ENCODE results near the gene TEX52.

Gene TEX52

GRCh38 chr12:2803635-2804392 is 53.0 kb downstream of the TEX52 start:
- H3K9me3 ChIP-seq (replicated peaks; ENCODE audit: insufficient read depth, low read length), result no peaks in the 10 kb centered on the region
- no peaks in the 10 kb centered on the region for H3K9me2 ChIP-seq (replicated peaks; ENCODE audit: insufficient read depth, low read length)
- no peaks in the 10 kb centered on the region for H3K4me1 ChIP-seq (ENCODE audit: low read length)
- no peaks in the 10 kb centered on the region for H4K20me1 ChIP-seq (ENCODE audit: insufficient read depth, low read length)
- no peaks in the 10 kb centered on the region for H3K27me3 ChIP-seq (replicated peaks; ENCODE audit: insufficient read depth, low read length)
- no peak for DNase-seq
- peaks cover 6% of the 10 kb centered on the region; the same call in 1 of the 2 replicates for H3F3A ChIP-seq (ENCODE audit: insufficient read depth, low read length)
- H3K9ac ChIP-seq (ENCODE audit: low read length), result no peak overlapping the region
- no peak overlapping the region for H3K4me3 ChIP-seq (ENCODE audit: low read length)
- H3K27ac ChIP-seq (ENCODE audit: low read length), result no peak overlapping the region
- no peak overlapping the region for H3K4me2 ChIP-seq (ENCODE audit: low read depth, low read length)
- H2AFZ ChIP-seq (ENCODE audit: low read length), result no peak overlapping the region
- H3K36me3 ChIP-seq (replicated peaks; ENCODE audit: insufficient read depth, low read length), result peaks cover 17% of the 10 kb centered on the region
- no peak for TF ChIP-seq EZH2 (optimal IDR thresholded peaks at IDR 0.05; ENCODE audit: low read depth, low read length)
- no peak for TF ChIP-seq EZH2phosphoT487 (IDR thresholded peaks at IDR 0.05; ENCODE audit: low read length)
- TF ChIP-seq CTCF (IDR thresholded peaks at IDR 0.05; ENCODE audit: low read length), result no peak
- peaks cover 18% of the 10 kb centered on the region for H3K79me2 ChIP-seq (ENCODE audit: low read length)

- H3K36me3 ChIP-seq (replicated peaks; ENCODE audit: insufficient read depth, low read length), result peaks cover 30% of the 10 kb centered on the region
- H3K4me2 ChIP-seq (ENCODE audit: low read depth, low read length), result no peak overlapping the region
- no peaks in the 10 kb centered on the region for H3K9me3 ChIP-seq (replicated peaks; ENCODE audit: insufficient read depth, low read length)
- no peak overlapping the region for H3K4me3 ChIP-seq (ENCODE audit: low read length)
- TF ChIP-seq EZH2 (optimal IDR thresholded peaks at IDR 0.05; ENCODE audit: low read depth, low read length), result no peak
- no peak for TF ChIP-seq EZH2phosphoT487 (IDR thresholded peaks at IDR 0.05; ENCODE audit: low read length)
- TF ChIP-seq CTCF (IDR thresholded peaks at IDR 0.05; ENCODE audit: low read length), result no peak
- no peak overlapping the region for H3K27ac ChIP-seq (ENCODE audit: low read length)
- 0 out of 2 replicates have a peak, but pooled peaks cover 5% of the 10 kb centered on the region for H4K20me1 ChIP-seq (ENCODE audit: insufficient read depth, low read length)
- no peak overlapping the region for H2AFZ ChIP-seq (ENCODE audit: low read length)
- H3F3A ChIP-seq (ENCODE audit: insufficient read depth, low read length), result peaks cover 6% of the 10 kb centered on the region; the same call in 1 of the 2 replicates
- no peak overlapping the region for H3K9ac ChIP-seq (ENCODE audit: low read length)
- DNase-seq, result no peak
- H3K79me2 ChIP-seq (ENCODE audit: low read length), result peaks cover 44% of the 10 kb centered on the region
- 0 out of 2 replicates have a peak, but pooled peaks cover 4% of the 10 kb centered on the region for H3K4me1 ChIP-seq (ENCODE audit: low read length)
- H3K9me2 ChIP-seq (replicated peaks; ENCODE audit: insufficient read depth, low read length), result no peaks in the 10 kb centered on the region
- no peaks in the 10 kb centered on the region for H3K27me3 ChIP-seq (replicated peaks; ENCODE audit: insufficient read depth, low read length)
Measured at GRCh38 chr12:2801044-2801783, 55.6 kb downstream of the TEX52 start.

- no peak overlapping the region for H3K4me2 ChIP-seq (ENCODE audit: low read depth, low read length)
- 0 out of 2 replicates have a peak, but pooled peaks cover 5% of the 10 kb centered on the region for H4K20me1 ChIP-seq (ENCODE audit: insufficient read depth, low read length)
- no peaks in the 10 kb centered on the region for H3K9me3 ChIP-seq (replicated peaks; ENCODE audit: insufficient read depth, low read length)
- no peaks in the 10 kb centered on the region for H3K9me2 ChIP-seq (replicated peaks; ENCODE audit: insufficient read depth, low read length)
- peaks cover 30% of the 10 kb centered on the region for H3K36me3 ChIP-seq (replicated peaks; ENCODE audit: insufficient read depth, low read length)
- H3K27ac ChIP-seq (ENCODE audit: low read length), result no peak overlapping the region
- 0 out of 2 replicates have a peak, but pooled peaks cover 4% of the 10 kb centered on the region for H3K4me1 ChIP-seq (ENCODE audit: low read length)
- H3K79me2 ChIP-seq (ENCODE audit: low read length), result peaks cover 51% of the 10 kb centered on the region
- H2AFZ ChIP-seq (ENCODE audit: low read length), result no peak overlapping the region
- no peak for TF ChIP-seq EZH2 (optimal IDR thresholded peaks at IDR 0.05; ENCODE audit: low read depth, low read length)
- no peak for TF ChIP-seq CTCF (IDR thresholded peaks at IDR 0.05; ENCODE audit: low read length)
- no peak for TF ChIP-seq EZH2phosphoT487 (IDR thresholded peaks at IDR 0.05; ENCODE audit: low read length)
- H3F3A ChIP-seq (ENCODE audit: insufficient read depth, low read length), result peaks cover 6% of the 10 kb centered on the region; the same call in 1 of the 2 replicates
- no peak for DNase-seq
- no peak overlapping the region for H3K9ac ChIP-seq (ENCODE audit: low read length)
- no peaks in the 10 kb centered on the region for H3K27me3 ChIP-seq (replicated peaks; ENCODE audit: insufficient read depth, low read length)
- H3K4me3 ChIP-seq (ENCODE audit: low read length), result no peak overlapping the region
Measured at GRCh38 chr12:2800046-2800570, 56.7 kb downstream of the TEX52 start.
